Left ventricle myocardium inferior (tissue), 1 donor: ENCODE results near the gene RGS9. TPM values are rescaled to one million over a fixed set of nuclear protein-coding genes. Genes with fewer than 3 reads are reported as not detected.
"Not testable (repeated sequence)": the region's sequence is repeated elsewhere in the genome, so short reads cannot be mapped to it uniquely, and the experiment has no call there.

ENCODE experiments used
- DNase-seq: peaks from one replicate; pipeline ENCODE4 v3.0.0-alpha.2; 2020
- H3K27ac ChIP-seq: fragments of 200-600 bp; replicated peaks from 2 replicates; pipeline ENCODE4 v1.8.0; 2021
- H3K27me3 ChIP-seq: fragments of 200-600 bp; 2 replicates; pipeline ENCODE4 v1.8.0; 2021; ENCODE audit warnings: low read depth
- H3K36me3 ChIP-seq: fragments of 200-600 bp; 2 replicates; pipeline ENCODE4 v1.8.0; 2021
- H3K4me1 ChIP-seq: fragments of 200-600 bp; 2 replicates; pipeline ENCODE4 v1.8.0; 2021
- H3K4me3 ChIP-seq: fragments of 200-600 bp; 2 replicates; pipeline ENCODE4 v1.8.0; 2021; ENCODE audit warnings: mild to moderate bottlenecking, moderate library complexity
- H3K9me3 ChIP-seq: fragments of 200-600 bp; replicated peaks from 2 replicates; pipeline ENCODE4 v1.8.0; 2021
- CTCF ChIP-seq: fragments of 200-600 bp; IDR thresholded peaks from 2 replicates; pipeline ENCODE4 v1.8.0; 2021; ENCODE audit warnings: antibody characterized with exemption, mild to moderate bottlenecking, borderline replicate concordance
- intact Hi-C: fragments of 100-400 bp; cut with micrococcal nuclease; formaldehyde crosslinking; loops from one replicate; pipeline ENCODE4 v1.11.0; 2022
- long read RNA-seq: library from polyadenylated mRNA; unstranded; transcript quantifications from one replicate; pipeline ENCODE4 v2.0.0, GENCODE V29; 2021
- total RNA-seq: library from RNA; stranded (reverse); fragmentation: NEBNext Ultra II Directional; extraction: Animal tissue kit (Norgen Biotek cat#: 25700); gene quantifications from one replicate; pipeline ENCODE4 v1.2.1, GENCODE V29; 2021
- donor health status: DM: no; HTN: yes; CAD: no; lungs with severe emphysema.

The RGS9 gene
- 1.6 TPM for total RNA-seq
- long read RNA-seq, partial matches to known transcripts: 0 of 2 reads
- long read RNA-seq, other reads (novel, unspliced or antisense): 0 of 2 reads

GRCh38 chr17:65137021-65137939 lies at the start of gene RGS9:
Gene RGS9 (plus strand): TSS chr17:65137370. CDS start chr17:65137541, 171 bp downstream.
- H3K4me3 ChIP-seq: peak within 1 kb of the TSS; percentile 65
- H3K36me3 ChIP-seq: no peaks in the 10 kb centered on the region
- TF ChIP-seq CTCF: peak; percentile 97
- H3K27me3 ChIP-seq: peaks cover 45% of the 10 kb centered on the region
- intact Hi-C loops: no loop called here
- no peak within 1 kb of the TSS for H3K27ac ChIP-seq
- no peaks in the 10 kb centered on the region for H3K9me3 ChIP-seq
- peaks cover 13% of the 10 kb centered on the region for H3K4me1 ChIP-seq
- DNase-seq: peak; percentile 84

GRCh38 chr17:65088621-65089360 lies 48.4 kb upstream of the RGS9 start:
- intact Hi-C loops: no loop called here
- Histone ChIP-seq H3K9me3 (no peaks in the 10 kb centered on the region), H3K4me1 (no peaks in the 10 kb centered on the region), H3K4me3 (no peak overlapping the region), H3K27me3 (peaks cover 4% of the 10 kb centered on the region), H3K36me3 (no peaks in the 10 kb centered on the region), H3K27ac (no peak overlapping the region)
- no peak for DNase-seq
- TF ChIP-seq CTCF: no peak

- Histone ChIP-seq H3K4me3 (no peak overlapping the region), H3K4me1 (no peaks in the 10 kb centered on the region), H3K36me3 (no peaks in the 10 kb centered on the region), H3K27ac (no peak overlapping the region), H3K27me3 (no peaks in the 10 kb centered on the region), H3K9me3 (no peaks in the 10 kb centered on the region)
- no peak for DNase-seq
- TF ChIP-seq CTCF: no peak
- intact Hi-C loops: no loop called here
These were observed 44.9 kb upstream of the RGS9 start for GRCh38 chr17:65092262-65092661.

- H3K36me3 ChIP-seq, H3K4me3 ChIP-seq, H3K9me3 ChIP-seq, H3K27ac ChIP-seq, H3K4me1 ChIP-seq, DNase-seq, intact Hi-C loops, H3K27me3 ChIP-seq: not testable (repeated sequence)
These were observed 44.3 kb upstream of the RGS9 start for GRCh38 chr17:65092721-65093356.

GRCh38 chr17:65093930-65094329 lies 43.2 kb upstream of the RGS9 start:
- Histone ChIP-seq H3K36me3 (no peaks in the 10 kb centered on the region), H3K27ac (no peak overlapping the region), H3K4me3 (no peak overlapping the region), H3K4me1 (no peaks in the 10 kb centered on the region), H3K9me3 (no peaks in the 10 kb centered on the region), H3K27me3 (no peaks in the 10 kb centered on the region)
- intact Hi-C loops: no loop called here
- no peak for TF ChIP-seq CTCF
- no peak for DNase-seq
